Mesenchymal stem cell (in vitro differentiated cells and primary cell): ENCODE measurements around the gene SLC1A2.

Experiments
- DNase-seq: peaks from one replicate; pipeline ENCODE4 v3.0.0-alpha.2; 2013
- H2AFZ ChIP-seq: one replicate; pipeline ENCODE4 v1.6.1; 2013; ENCODE audit warnings: low read depth, mild to moderate bottlenecking, control low read depth, inconsistent platforms, low read length, moderate library complexity
- H2AK5ac ChIP-seq: 2 replicates; pipeline ENCODE4 v1.6.1; 2013; ENCODE audit warnings: low read length, moderate library complexity, mild to moderate bottlenecking, inconsistent platforms; ENCODE audit not compliant: severe bottlenecking
- H2BK120ac ChIP-seq: one replicate; pipeline ENCODE4 v1.6.1; 2013; ENCODE audit warnings: low read depth, mild to moderate bottlenecking, inconsistent platforms, low read length, moderate library complexity
- H2BK12ac ChIP-seq, 2 experiments: one replicate each; pipeline ENCODE4 v1.6.1; 2013; ENCODE audit warnings: inconsistent platforms in 2 of 2, low read length in 2 of 2, mild to moderate bottlenecking in 2 of 2, moderate library complexity in 2 of 2, control low read depth in 1 of 2
- H2BK15ac ChIP-seq: one replicate; pipeline ENCODE4 v1.6.1; 2013; ENCODE audit warnings: mild to moderate bottlenecking, low read depth, inconsistent platforms; ENCODE audit not compliant: poor library complexity, severe bottlenecking
- H2BK5ac ChIP-seq: 2 replicates; pipeline ENCODE4 v1.6.1; 2013; ENCODE audit warnings: low read depth, mild to moderate bottlenecking, low read length, control low read depth, inconsistent platforms; ENCODE audit not compliant: poor library complexity, severe bottlenecking
- H3K14ac ChIP-seq, 2 experiments: one replicate each; pipeline ENCODE4 v1.6.1; 2013; ENCODE audit warnings: inconsistent platforms in 2 of 2, low read length in 2 of 2, control low read depth in 1 of 2, mild to moderate bottlenecking in 1 of 2, moderate library complexity in 1 of 2
- H3K18ac ChIP-seq, 2 experiments: one replicate each; pipeline ENCODE4 v1.6.1; 2013; ENCODE audit warnings: inconsistent platforms in 2 of 2, low read length in 2 of 2, control low read depth in 1 of 2, low read depth in 1 of 2, mild to moderate bottlenecking in 1 of 2
- H3K23ac ChIP-seq, 2 experiments: one replicate each; pipeline ENCODE4 v1.6.1; 2013; ENCODE audit warnings: inconsistent platforms in 2 of 2, low read length in 2 of 2, mild to moderate bottlenecking in 2 of 2, moderate library complexity in 2 of 2, control low read depth in 1 of 2
- H3K27ac ChIP-seq: 2 replicates; pipeline ENCODE4 v1.5.1; 2013; ENCODE audit warnings: mild to moderate bottlenecking, moderate library complexity, low read length, control low read depth, inconsistent platforms; ENCODE audit not compliant: poor library complexity, severe bottlenecking
- H3K27me3 ChIP-seq, 2 experiments: 2 replicates each; pipeline versions ENCODE4 v1.6.1 to v1.7.0; 2013; ENCODE audit warnings: low read length in 2 of 2, mild to moderate bottlenecking in 2 of 2, moderate library complexity in 2 of 2, control low read depth in 1 of 2, inconsistent platforms in 1 of 2; ENCODE audit not compliant: control insufficient read depth in 1 of 2, insufficient read depth in 1 of 2
- H3K36me3 ChIP-seq, 2 experiments: 2 replicates each; pipeline versions ENCODE4 v1.6.1 to v1.7.0; 2013; ENCODE audit warnings: low read length in 2 of 2, control low read depth in 1 of 2, inconsistent platforms in 1 of 2, low read depth in 1 of 2, mild to moderate bottlenecking in 1 of 2; ENCODE audit not compliant: insufficient read depth in 2 of 2, control insufficient read depth in 1 of 2
- H3K4ac ChIP-seq, 2 experiments: one replicate each; pipeline ENCODE4 v1.6.1; 2013; ENCODE audit warnings: inconsistent platforms in 2 of 2, low read length in 2 of 2, mild to moderate bottlenecking in 2 of 2, moderate library complexity in 2 of 2, control low read depth in 1 of 2, low read depth in 1 of 2
- H3K4me1 ChIP-seq: 2 replicates; pipeline ENCODE4 v1.6.1; 2013; ENCODE audit warnings: low read depth, low read length, control low read depth; ENCODE audit not compliant: control insufficient read depth, insufficient read depth
- H3K4me2 ChIP-seq: 2 replicates; pipeline ENCODE4 v1.6.1; 2013; ENCODE audit warnings: low read length, mild to moderate bottlenecking, inconsistent platforms; ENCODE audit not compliant: poor library complexity, severe bottlenecking
- H3K4me3 ChIP-seq, 2 experiments: 2 replicates each; pipeline versions ENCODE4 v1.5.1 to v1.7.0; 2013; ENCODE audit warnings: low read length in 2 of 2, mild to moderate bottlenecking in 2 of 2, control low read depth in 1 of 2, low read depth in 1 of 2; ENCODE audit not compliant: insufficient read depth in 1 of 2
- H3K79me1 ChIP-seq: replicated peaks from 2 replicates; pipeline ENCODE4 v1.6.1; 2013; ENCODE audit warnings: mild to moderate bottlenecking, control low read depth, low read length, inconsistent platforms; ENCODE audit not compliant: poor library complexity, severe bottlenecking
- H3K9ac ChIP-seq: 2 replicates; pipeline ENCODE4 v1.7.0; 2013; ENCODE audit warnings: mild to moderate bottlenecking, low read length, moderate library complexity
- H3K9me3 ChIP-seq: 2 replicates; pipeline ENCODE4 v1.7.0; 2013; ENCODE audit warnings: mild to moderate bottlenecking, low read length; ENCODE audit not compliant: control insufficient read depth
- H4K8ac ChIP-seq: one replicate; pipeline ENCODE4 v1.6.1; 2013; ENCODE audit warnings: inconsistent platforms, mild to moderate bottlenecking, low read length, moderate library complexity
- H4K91ac ChIP-seq: one replicate; pipeline ENCODE4 v1.6.1; 2013; ENCODE audit warnings: mild to moderate bottlenecking, low read length, inconsistent platforms
- WGBS: methylation state at CpG from one replicate; pipeline ENCODE4 v1.1.7; 2013; ENCODE audit warnings: mixed read lengths; 5-methylcytosine and 5-hydroxymethylcytosine counted together

Gene SLC1A2

DNA sequence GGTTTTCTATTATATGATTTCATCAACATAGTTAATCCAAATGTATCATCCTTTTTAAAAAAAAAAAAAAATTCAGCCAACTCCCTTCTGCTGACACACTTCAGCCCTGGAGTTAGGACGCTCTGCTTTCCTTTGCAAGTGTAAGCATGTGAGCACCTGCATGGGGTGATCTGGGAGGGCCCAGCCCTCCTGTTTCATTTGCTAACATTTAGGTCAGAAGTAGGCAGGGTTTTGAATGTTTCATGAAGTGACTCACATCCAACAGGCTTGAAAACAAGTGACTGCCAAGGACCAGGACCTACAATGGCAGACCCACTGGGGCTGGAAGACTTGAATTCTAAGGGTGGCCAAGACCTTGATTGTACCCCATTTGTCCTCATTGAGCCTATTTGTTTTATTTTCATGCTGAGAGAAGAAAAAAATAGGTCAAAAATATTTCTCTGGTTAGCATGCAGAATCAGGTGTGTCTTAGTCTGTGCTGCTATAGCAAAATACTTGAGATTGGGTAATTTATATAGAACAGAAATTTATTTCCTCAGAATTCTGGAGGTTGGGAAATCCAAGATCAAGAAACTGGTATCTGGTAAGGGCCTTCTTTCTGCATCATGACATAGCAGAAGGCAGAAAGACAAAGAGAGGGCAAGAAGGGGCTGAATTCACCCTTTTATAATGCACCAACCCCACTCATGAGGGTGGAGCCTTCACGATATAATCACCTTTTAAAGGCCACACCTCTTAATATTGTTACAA, 142.8 kb downstream of the SLC1A2 start:
- 89% methylated on average over 2 of the region's 2 CpGs for WGBS

DNA sequence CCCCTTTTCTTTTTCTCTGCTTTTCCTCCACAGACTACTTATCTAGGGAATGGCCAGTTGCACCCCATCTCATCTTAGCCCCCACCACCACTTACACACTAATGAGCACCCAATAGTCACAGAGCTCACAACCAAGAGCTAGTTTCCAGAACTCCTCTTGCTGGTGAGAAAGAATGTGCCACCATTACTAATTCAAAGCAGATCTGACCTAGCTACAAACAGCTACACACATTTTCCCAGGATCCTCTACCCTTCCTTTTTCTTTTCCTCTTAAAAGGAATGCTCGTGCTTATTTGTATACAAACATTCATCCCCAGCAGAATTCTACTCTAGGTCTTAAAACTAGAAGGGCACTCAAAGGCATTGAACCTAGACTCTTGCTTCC, 143.6 kb downstream of the SLC1A2 start:
- Histone ChIP-seq H3K4ac (no peak overlapping the region), H2BK120ac (no peak overlapping the region), H3K36me3 (peaks cover 0 to 70% of the 10 kb centered on the region in 2 experiments), H2BK12ac (no peak overlapping the region), H2BK15ac (no peak overlapping the region), H3K27ac (no peak overlapping the region), H2AK5ac (no peak overlapping the region), H3K27me3 (no peaks in the 10 kb centered on the region), H3K4me1 (no peaks in the 10 kb centered on the region), H3K9me3 (no peaks in the 10 kb centered on the region), H4K91ac (no peak overlapping the region), H2AFZ (no peak overlapping the region), H2BK5ac (no peak overlapping the region), H4K8ac (no peak overlapping the region), H3K9ac (peak overlapping the region; percentile 38), H3K14ac (no peak overlapping the region), H3K4me2 (no peak overlapping the region), H3K4me3 (no peak overlapping the region), H3K23ac (no peak overlapping the region), H3K79me1 (no peaks in the 10 kb centered on the region), H3K18ac (no peak overlapping the region)
- no peak for DNase-seq
- WGBS, result 68% methylated on average over 1 of the region's 1 CpG

More for the DNA sequence above, 142.8 kb downstream of the SLC1A2 start:
- DNase-seq, result no peak
- Histone ChIP-seq H3K27me3 (no peaks in the 10 kb centered on the region), H3K4me1 (no peaks in the 10 kb centered on the region), H2AFZ (no peak overlapping the region), H2BK5ac (peak overlapping the region; percentile 3), H3K23ac (no peak overlapping the region), H3K18ac (no peak overlapping the region), H3K36me3 (peaks cover 0 to 62% of the 10 kb centered on the region in 2 experiments), H2BK120ac (no peak overlapping the region), H4K8ac (no peak overlapping the region), H3K9me3 (no peaks in the 10 kb centered on the region), H2BK15ac (peak overlapping the region; percentile 58), H2AK5ac (no peak overlapping the region), H3K4me2 (no peak overlapping the region), H3K4me3 (no peak overlapping the region), H3K14ac (no peak overlapping the region), H3K27ac (no peak overlapping the region), H4K91ac (no peak overlapping the region), H3K9ac (no peak overlapping the region), H3K79me1 (no peaks in the 10 kb centered on the region), H3K4ac (no peak overlapping the region), H2BK12ac (no peak overlapping the region)

DNA sequence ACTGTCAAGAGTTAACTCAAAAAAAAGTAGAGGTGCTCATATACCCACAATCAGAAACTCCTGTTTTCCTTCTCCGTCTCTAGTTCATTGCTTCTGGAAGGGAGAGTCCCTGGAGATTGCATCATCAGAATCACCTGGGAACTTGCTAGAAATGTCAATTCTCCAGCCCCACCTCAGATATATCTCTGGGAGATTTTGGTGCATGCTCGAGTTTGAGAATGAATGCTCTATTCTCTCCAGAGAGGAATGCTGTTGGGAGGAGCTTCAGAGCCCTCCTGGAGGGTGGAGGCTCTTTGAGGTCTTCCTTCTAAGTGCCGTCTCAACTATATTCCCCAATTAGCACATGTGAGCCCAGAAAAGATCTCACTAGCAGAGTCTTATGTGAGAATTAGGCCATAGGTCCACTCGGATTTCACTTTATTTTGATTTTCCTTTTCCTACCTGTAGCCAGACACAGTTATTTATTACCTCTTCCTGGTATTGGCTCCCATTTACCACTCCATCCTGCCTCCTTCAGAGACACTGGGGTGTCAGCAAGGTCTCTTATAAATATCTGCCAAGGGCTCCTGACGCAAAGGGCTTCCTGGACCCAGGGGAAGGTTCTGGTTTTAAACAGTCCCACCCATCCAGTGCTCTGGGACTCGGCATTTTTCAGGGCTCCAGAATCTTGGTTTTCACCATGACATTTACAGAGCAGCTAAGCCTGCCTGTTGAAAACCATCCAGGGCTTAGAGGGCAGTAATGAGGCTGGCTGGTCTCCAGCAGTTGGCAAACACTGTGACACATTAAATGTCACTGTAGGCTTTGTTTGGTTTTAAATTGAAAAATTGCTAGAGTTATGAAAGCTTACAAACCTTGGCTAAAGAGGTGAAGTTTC, 144.2 kb downstream of the SLC1A2 start:
- no peak for DNase-seq
- no peak overlapping the region for H2BK5ac ChIP-seq
- H3K9ac ChIP-seq, result peak overlapping the region; percentile 38
- H2BK12ac ChIP-seq, result no peak overlapping the region
- H3K4me1 ChIP-seq, result no peaks in the 10 kb centered on the region
- no peak overlapping the region for H2AK5ac ChIP-seq
- 64% methylated on average over 5 of the region's 6 CpGs for WGBS
- no peak overlapping the region for H3K23ac ChIP-seq
- no peak overlapping the region for H3K27ac ChIP-seq
- no peak overlapping the region for H4K8ac ChIP-seq
- H2AFZ ChIP-seq, result no peak overlapping the region
- H3K4me2 ChIP-seq, result no peak overlapping the region
- peaks cover 0 to 68% of the 10 kb centered on the region in 2 experiments for H3K36me3 ChIP-seq
- H3K27me3 ChIP-seq, result no peaks in the 10 kb centered on the region
- no peak overlapping the region for H4K91ac ChIP-seq
- H3K18ac ChIP-seq, result no peak overlapping the region
- H2BK120ac ChIP-seq, result no peak overlapping the region
- no peak overlapping the region for H3K14ac ChIP-seq
- H3K4me3 ChIP-seq, result no peak overlapping the region
- no peak overlapping the region for H2BK15ac ChIP-seq
- H3K79me1 ChIP-seq, result no peaks in the 10 kb centered on the region
- no peak overlapping the region for H3K4ac ChIP-seq
- no peaks in the 10 kb centered on the region for H3K9me3 ChIP-seq

DNA sequence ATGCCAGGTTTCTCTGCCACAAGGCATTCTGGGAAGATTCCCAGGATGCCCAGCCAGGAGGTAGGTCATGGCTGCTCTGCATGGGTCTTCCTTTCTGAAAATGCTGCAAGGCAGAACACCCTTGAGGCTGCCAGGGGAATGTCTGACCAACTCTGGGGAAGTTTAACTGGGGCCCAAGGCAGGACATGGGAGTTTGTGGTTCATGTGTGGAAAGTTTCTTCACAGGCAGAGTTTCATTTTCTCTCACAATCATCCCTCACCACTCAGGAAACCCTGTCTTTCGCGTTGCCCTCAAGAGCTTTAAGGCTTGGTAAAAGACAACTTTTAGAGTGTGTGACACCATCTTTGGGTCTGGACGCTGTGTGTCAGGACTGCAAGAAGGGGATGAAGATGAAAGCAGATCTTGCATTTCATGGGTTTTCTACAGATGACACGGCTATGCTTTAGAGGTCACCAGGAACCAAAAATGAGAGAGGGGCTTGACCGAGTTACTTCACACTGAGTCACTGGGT, 146.9 kb downstream of the SLC1A2 start:
- no peak overlapping the region for H3K27ac ChIP-seq
- H3K79me1 ChIP-seq, result no peaks in the 10 kb centered on the region
- peak; percentile 23 for DNase-seq
- no peaks in the 10 kb centered on the region for H3K4me1 ChIP-seq
- H3K27me3 ChIP-seq, result no peaks in the 10 kb centered on the region
- H4K8ac ChIP-seq, result no peak overlapping the region
- no peak overlapping the region for H3K9ac ChIP-seq
- no peak overlapping the region for H2BK12ac ChIP-seq
- no peaks in the 10 kb centered on the region for H3K9me3 ChIP-seq
- H2AK5ac ChIP-seq, result no peak overlapping the region
- H3K14ac ChIP-seq, result no peak overlapping the region
- H3K4me2 ChIP-seq, result no peak overlapping the region
- 92% methylated on average over 5 of the region's 5 CpGs for whole genome bisulfite sequencing
- H3K36me3 ChIP-seq, result peaks cover 0 to 53% of the 10 kb centered on the region in 2 experiments
- H3K23ac ChIP-seq, result no peak overlapping the region
- H4K91ac ChIP-seq, result no peak overlapping the region
- no peak overlapping the region for H2AFZ ChIP-seq
- H2BK15ac ChIP-seq, result no peak overlapping the region
- no peak overlapping the region for H3K18ac ChIP-seq
- H2BK120ac ChIP-seq, result no peak overlapping the region
- no peak overlapping the region for H3K4ac ChIP-seq
- H3K4me3 ChIP-seq, result no peak overlapping the region
- no peak overlapping the region for H2BK5ac ChIP-seq
